MCF 10A (cell line): ENCODE measurements around the gene MAP3K10. TPM values are rescaled to one million over a fixed set of nuclear protein-coding genes. Genes with fewer than 3 reads are reported as not detected.

Experiments
- BruUV-seq: library from RNA; stranded (reverse); fragments of 400-500 nt; replicated peaks from 2 replicates; lab custom pipeline; 2021; lab: Mats Ljungman, UMichigan
- CTCF ChIA-PET: fragments of 300-600 bp; sonication (Branson Sonifier 250); formaldehyde crosslinking; extraction: SDS; loops from one replicate; lab custom pipeline; 2021; ENCODE audit warnings: antibody characterized with exemption, inconsistent platforms; lab: Yijun Ruan, JAX
- POLR2A ChIA-PET: fragments of 300-600, 350-650 bp; sonication (Branson Sonifier 250); formaldehyde crosslinking; extraction: SDS; loops from one replicate; lab custom pipeline; 2020; ENCODE audit warnings: antibody characterized with exemption, inconsistent platforms; lab: Yijun Ruan, JAX
- DNase-seq: peaks from one replicate; pipeline ENCODE4 v3.0.0-alpha.2; 2018; ENCODE audit not compliant: unreplicated experiment
- H3K27ac Mint-ChIP-seq: one replicate; pipeline ENCODE4 v1.8.0; 2022; ENCODE audit warnings: mild to moderate bottlenecking, low read depth, mixed read lengths; ENCODE audit not compliant: unreplicated experiment
- H3K27me3 Mint-ChIP-seq: one replicate; pipeline ENCODE4 v1.8.0; 2022; ENCODE audit warnings: mixed read lengths; ENCODE audit not compliant: insufficient read depth, unreplicated experiment
- H3K36me3 Mint-ChIP-seq: one replicate; pipeline ENCODE4 v1.8.0; 2022; ENCODE audit warnings: mild to moderate bottlenecking, moderate library complexity, mixed read lengths; ENCODE audit not compliant: insufficient read depth, unreplicated experiment
- H3K4me1 Mint-ChIP-seq: one replicate; pipeline ENCODE4 v1.8.0; 2022; ENCODE audit warnings: mixed read lengths; ENCODE audit not compliant: insufficient read depth, unreplicated experiment
- H3K4me3 Mint-ChIP-seq: one replicate; pipeline ENCODE4 v1.8.0; 2022; ENCODE audit warnings: mild to moderate bottlenecking, moderate library complexity, mixed read lengths; ENCODE audit not compliant: unreplicated experiment
- H3K9me3 Mint-ChIP-seq: one replicate; pipeline ENCODE4 v1.8.0; 2022; ENCODE audit warnings: mixed read lengths; ENCODE audit not compliant: unreplicated experiment
- CTCF ChIP-seq: fragments of 200-600 bp; IDR thresholded peaks from one replicate; pipeline ENCODE4 v1.8.0; 2022; ENCODE audit warnings: antibody characterized with exemption, mild to moderate bottlenecking; ENCODE audit not compliant: unreplicated experiment
- intact Hi-C: fragments of 100-400 bp; cut with micrococcal nuclease; formaldehyde crosslinking; loops from 2 replicates; pipeline ENCODE4 v1.14.1; 2022
- total RNA-seq: library from RNA; stranded (reverse); gene quantifications from 2 replicates; pipeline ENCODE4 v1.2.3, GENCODE V29; 2022

The MAP3K10 gene
- total RNA-seq, 1 experiment from 2014 or later: 17.1 TPM

DNA sequence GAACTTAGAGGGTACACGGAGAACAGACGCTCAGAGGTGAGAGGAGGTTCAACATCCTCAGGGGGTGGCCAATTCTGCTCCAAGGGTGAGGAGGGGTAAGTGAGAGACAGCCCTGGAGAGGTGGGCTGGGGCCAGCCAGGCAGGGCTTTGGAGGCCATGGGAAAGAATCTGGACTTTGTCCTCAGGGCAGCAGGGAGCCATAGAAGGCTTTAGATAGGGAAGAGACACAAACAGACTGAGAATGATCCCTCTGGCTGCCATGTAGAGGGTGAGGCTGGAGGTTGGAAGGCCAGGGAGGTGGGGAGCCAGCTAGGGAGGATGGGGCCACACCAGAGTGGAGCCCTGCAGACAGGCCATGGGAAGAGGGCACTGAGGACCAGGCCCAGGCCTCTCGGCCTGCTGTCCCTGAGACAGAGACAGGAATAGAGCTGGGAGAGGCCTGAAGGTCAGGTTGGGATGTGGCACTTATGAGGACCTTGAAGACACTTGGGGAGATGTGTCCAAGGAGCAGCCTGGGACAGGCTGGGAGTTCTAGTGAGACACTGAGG, 64.5 kb downstream of the MAP3K10 start:
- intact Hi-C loops: no loop called here
- Mint-ChIP-seq H3K27me3 (no peaks in the 10 kb centered on the region), H3K4me3 (peak overlapping the region; percentile 19), H3K27ac (no peak overlapping the region), H3K9me3 (no peaks in the 10 kb centered on the region), H3K36me3 (peaks cover 55% of the 10 kb centered on the region), H3K4me1 (peaks cover 14% of the 10 kb centered on the region)
- BruUV-seq: no TSS peak
- ChIA-PET POLR2A (interaction anchor here (0.8 kb wide), 1 partner anchor 65 kb away, joined by 3 read pairs; the partner anchor contains the start of gene MAP3K10), CTCF (interaction anchor here (0.6 kb wide), 1 partner anchor 344 kb away, joined by 3 read pairs; no protein-coding TSS in a partner anchor)
- no peak for DNase-seq
- no peak for TF ChIP-seq CTCF

DNA sequence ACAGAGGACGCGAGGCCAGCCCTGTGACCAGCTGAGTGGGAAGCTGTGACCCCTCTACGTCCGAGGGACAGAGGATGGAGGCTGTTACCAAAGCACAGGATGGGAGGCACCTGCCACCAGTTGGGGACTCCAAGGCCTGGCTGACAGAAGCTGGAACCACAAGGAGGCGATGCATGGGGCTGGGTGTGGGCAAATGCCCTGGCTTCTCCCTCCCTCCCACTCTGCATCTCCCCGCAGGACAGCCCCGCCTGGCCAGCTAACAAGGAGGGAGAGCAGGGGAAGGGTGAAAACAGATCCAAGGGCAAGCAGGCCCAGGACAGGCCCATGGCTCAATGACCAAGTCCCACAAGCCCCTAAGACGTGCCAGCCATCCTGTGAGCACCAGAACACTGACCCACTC, 65.3 kb downstream of the MAP3K10 start:
- Mint-ChIP-seq H3K36me3 (peaks cover 59% of the 10 kb centered on the region), H3K27ac (no peak overlapping the region), H3K4me3 (peak overlapping the region; percentile 35), H3K4me1 (peaks cover 14% of the 10 kb centered on the region), H3K27me3 (no peaks in the 10 kb centered on the region), H3K9me3 (no peaks in the 10 kb centered on the region)
- ChIA-PET POLR2A (interaction anchor here (0.7 to 0.8 kb wide), 3 partner anchors 31 to 65 kb away, joined by 3 read pairs; partner anchors contain the start of gene MAP3K10), CTCF (interaction anchor here (0.6 kb wide), 1 partner anchor 343 kb away, joined by 3 read pairs; no protein-coding TSS in a partner anchor)
- TF ChIP-seq CTCF: no peak
- intact Hi-C loops: no loop called here
- no peak for DNase-seq
- BruUV-seq: no TSS peak

GRCh38 chr19:40257096-40257517, 65.9 kb downstream of the MAP3K10 start:
- ChIA-PET CTCF (interaction anchor here (0.6 to 1.0 kb wide), 3 partner anchors 10 to 234 kb away, joined by 3 to 4 read pairs (median 4); no protein-coding TSS in a partner anchor), POLR2A (interaction anchor here (0.5 to 0.9 kb wide), 3 partner anchors 27 to 91 kb away, joined by 3 read pairs; partner anchors contain the start of genes C19orf47 and PLD3)
- H3K4me1 Mint-ChIP-seq: peaks cover 14% of the 10 kb centered on the region
- no TSS peak for BruUV-seq
- H3K4me3 Mint-ChIP-seq: peak overlapping the region; percentile 35
- TF ChIP-seq CTCF: no peak
- no peaks in the 10 kb centered on the region for H3K9me3 Mint-ChIP-seq
- DNase-seq: peak; percentile 92
- peak overlapping the region; percentile 2 for H3K27ac Mint-ChIP-seq
- H3K36me3 Mint-ChIP-seq: peaks cover 64% of the 10 kb centered on the region
- intact Hi-C loops: no loop called here
- no peaks in the 10 kb centered on the region for H3K27me3 Mint-ChIP-seq

DNA sequence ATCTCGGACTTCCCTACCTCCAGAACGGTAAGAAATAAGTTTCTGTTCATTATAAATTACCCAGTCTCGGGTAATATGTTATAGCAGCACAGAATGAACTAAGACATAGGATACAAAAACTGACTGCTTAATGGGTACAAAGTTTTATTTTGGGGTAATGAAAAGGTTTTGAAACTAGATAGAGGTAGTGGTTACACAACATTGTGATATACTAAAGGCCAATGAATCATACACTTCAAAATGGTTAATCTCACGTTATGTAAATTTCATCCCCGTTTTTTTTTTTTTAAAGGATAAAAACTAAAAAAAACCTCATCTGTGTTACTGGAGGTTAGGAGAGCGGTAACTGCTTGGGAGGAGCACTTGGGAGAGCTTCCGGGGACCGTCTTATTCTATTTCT, 70.4 kb downstream of the MAP3K10 start:
- no peak overlapping the region for H3K4me3 Mint-ChIP-seq
- POLR2A ChIA-PET: no interaction called here
- TF ChIP-seq CTCF: no peak
- intact Hi-C loops: no loop called here
- CTCF ChIA-PET: interaction anchor here (0.6 kb wide), 1 partner anchor 24 kb away, joined by 3 read pairs; no protein-coding TSS in a partner anchor
- BruUV-seq: no TSS peak
- H3K27me3 Mint-ChIP-seq: no peaks in the 10 kb centered on the region
- no peaks in the 10 kb centered on the region for H3K9me3 Mint-ChIP-seq
- no peak for DNase-seq
- no peak overlapping the region for H3K27ac Mint-ChIP-seq
- H3K36me3 Mint-ChIP-seq: peaks cover 50% of the 10 kb centered on the region
- H3K4me1 Mint-ChIP-seq: peaks cover 12% of the 10 kb centered on the region
